NCI-H748 treated with DMSO at 0.1 percent for 48 hours (cell line): ENCODE results near the gene ERI2.
"Not testable (repeated sequence)": the region's sequence is repeated elsewhere in the genome, so short reads cannot be mapped to it uniquely, and the experiment has no call there.

Experiments
- DNase-seq: peaks from one replicate; lab custom pipeline; 2025; lab: John Stamatoyannopoulos, UW

Gene ERI2

GRCh38 chr16:20814784-20815183 is 8.5 kb upstream of the ERI2 start:
- no peak for DNase-seq

GRCh38 chr16:20812510-20812909 is 6.2 kb upstream of the ERI2 start:
- no peak for DNase-seq

- no peak for DNase-seq
Measured at GRCh38 chr16:20811889-20812439, 5.7 kb upstream of the ERI2 start.

GRCh38 chr16:20807862-20808261 is 1.6 kb upstream of the ERI2 start:
- DNase-seq = no peak

- not testable (repeated sequence) for DNase-seq
Measured at GRCh38 chr16:20805684-20806167, 546 bp downstream of the ERI2 start.

GRCh38 chr16:20803561-20804214 is 2.6 kb downstream of the ERI2 start:
- DNase-seq = no peak

GRCh38 chr16:20803192-20803560 is 3.1 kb downstream of the ERI2 start:
- no peak for DNase-seq

GRCh38 chr16:20801278-20801677 is 5.0 kb downstream of the ERI2 start:
- no peak for DNase-seq

GRCh38 chr16:20799599-20799998 is 6.7 kb downstream of the ERI2 start:
- no peak for DNase-seq

- DNase-seq = no peak
Measured at GRCh38 chr16:20798364-20798763, 7.9 kb downstream of the ERI2 start.

GRCh38 chr16:20791923-20792612 is 14.2 kb downstream of the ERI2 start:
- no peak for DNase-seq

GRCh38 chr16:20789130-20789529 is 17.1 kb downstream of the ERI2 start:
- DNase-seq = no peak

GRCh38 chr16:20784204-20784603 is 22.1 kb downstream of the ERI2 start:
- no peak for DNase-seq

GRCh38 chr16:20782470-20782869 is 23.8 kb downstream of the ERI2 start:
- DNase-seq = no peak

- DNase-seq = no peak
Measured at GRCh38 chr16:20781697-20782096, 24.6 kb downstream of the ERI2 start.

GRCh38 chr16:20774703-20775362 is 31.4 kb downstream of the ERI2 start:
- DNase-seq = peak; percentile 13

- no peak for DNase-seq
Measured at GRCh38 chr16:20773679-20774078, 32.6 kb downstream of the ERI2 start.

GRCh38 chr16:20768818-20769217 is 37.5 kb downstream of the ERI2 start:
- no peak for DNase-seq

- DNase-seq = no peak
Measured at GRCh38 chr16:20768121-20768520, 38.2 kb downstream of the ERI2 start.

GRCh38 chr16:20767577-20767976 is 38.7 kb downstream of the ERI2 start:
- no peak for DNase-seq

GRCh38 chr16:20766294-20766693 is 40.0 kb downstream of the ERI2 start:
- no peak for DNase-seq

GRCh38 chr16:20765732-20766131 is 40.5 kb downstream of the ERI2 start:
- DNase-seq = no peak

- DNase-seq = not testable (repeated sequence)
Measured at GRCh38 chr16:20764448-20764847, 41.8 kb downstream of the ERI2 start.
